NCI-H82 (cell line): ENCODE data around the gene HELZ.
"Not testable (repeated sequence)": the region's sequence is repeated elsewhere in the genome, so short reads cannot be mapped to it uniquely, and the experiment has no call there.

ENCODE experiments used
- DNase-seq: peaks from one replicate; lab custom pipeline; 2025; lab: John Stamatoyannopoulos, UW

Gene HELZ, protein sequence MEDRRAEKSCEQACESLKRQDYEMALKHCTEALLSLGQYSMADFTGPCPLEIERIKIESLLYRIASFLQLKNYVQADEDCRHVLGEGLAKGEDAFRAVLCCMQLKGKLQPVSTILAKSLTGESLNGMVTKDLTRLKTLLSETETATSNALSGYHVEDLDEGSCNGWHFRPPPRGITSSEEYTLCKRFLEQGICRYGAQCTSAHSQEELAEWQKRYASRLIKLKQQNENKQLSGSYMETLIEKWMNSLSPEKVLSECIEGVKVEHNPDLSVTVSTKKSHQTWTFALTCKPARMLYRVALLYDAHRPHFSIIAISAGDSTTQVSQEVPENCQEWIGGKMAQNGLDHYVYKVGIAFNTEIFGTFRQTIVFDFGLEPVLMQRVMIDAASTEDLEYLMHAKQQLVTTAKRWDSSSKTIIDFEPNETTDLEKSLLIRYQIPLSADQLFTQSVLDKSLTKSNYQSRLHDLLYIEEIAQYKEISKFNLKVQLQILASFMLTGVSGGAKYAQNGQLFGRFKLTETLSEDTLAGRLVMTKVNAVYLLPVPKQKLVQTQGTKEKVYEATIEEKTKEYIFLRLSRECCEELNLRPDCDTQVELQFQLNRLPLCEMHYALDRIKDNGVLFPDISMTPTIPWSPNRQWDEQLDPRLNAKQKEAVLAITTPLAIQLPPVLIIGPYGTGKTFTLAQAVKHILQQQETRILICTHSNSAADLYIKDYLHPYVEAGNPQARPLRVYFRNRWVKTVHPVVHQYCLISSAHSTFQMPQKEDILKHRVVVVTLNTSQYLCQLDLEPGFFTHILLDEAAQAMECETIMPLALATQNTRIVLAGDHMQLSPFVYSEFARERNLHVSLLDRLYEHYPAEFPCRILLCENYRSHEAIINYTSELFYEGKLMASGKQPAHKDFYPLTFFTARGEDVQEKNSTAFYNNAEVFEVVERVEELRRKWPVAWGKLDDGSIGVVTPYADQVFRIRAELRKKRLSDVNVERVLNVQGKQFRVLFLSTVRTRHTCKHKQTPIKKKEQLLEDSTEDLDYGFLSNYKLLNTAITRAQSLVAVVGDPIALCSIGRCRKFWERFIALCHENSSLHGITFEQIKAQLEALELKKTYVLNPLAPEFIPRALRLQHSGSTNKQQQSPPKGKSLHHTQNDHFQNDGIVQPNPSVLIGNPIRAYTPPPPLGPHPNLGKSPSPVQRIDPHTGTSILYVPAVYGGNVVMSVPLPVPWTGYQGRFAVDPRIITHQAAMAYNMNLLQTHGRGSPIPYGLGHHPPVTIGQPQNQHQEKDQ (N-terminal part only)

DNA sequence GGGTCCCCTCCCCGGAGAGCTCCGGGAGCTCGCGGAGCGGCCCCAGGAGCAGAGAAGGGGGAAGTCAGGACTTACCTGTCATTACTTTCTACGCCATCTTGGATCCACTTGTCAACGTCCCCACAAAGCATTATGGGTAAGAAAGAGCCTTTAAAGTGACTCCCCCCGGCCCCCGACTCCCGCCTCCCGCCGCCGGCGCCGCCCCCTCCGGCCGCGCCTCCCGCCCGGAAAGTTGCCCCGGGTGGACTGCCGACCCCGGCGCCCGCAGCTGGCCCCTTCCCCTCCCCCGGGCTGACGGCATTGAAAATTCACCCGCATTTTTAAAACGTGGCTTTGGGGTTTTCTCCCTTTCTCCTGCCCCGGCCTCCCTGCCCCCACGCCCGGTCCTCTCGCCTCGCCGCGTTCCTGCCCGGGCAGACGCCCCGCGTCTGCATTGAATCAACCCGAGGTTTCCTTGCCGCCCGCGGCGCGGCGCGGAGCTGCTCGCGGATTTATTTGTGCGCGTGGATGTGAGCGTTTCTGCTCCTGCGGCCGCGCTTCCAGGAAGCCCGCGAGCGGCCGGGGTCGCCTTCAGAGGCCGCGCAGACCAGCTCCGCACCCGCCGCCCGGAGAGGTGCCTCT lies at the start of gene HELZ:
TSS of gene HELZ (minus strand) at position 124 of the 621 bp plus-strand sequence. CDS start 26,392 bp downstream, outside the sequence.
- DNase-seq, result peak; percentile 93

- peak; percentile 57 for DNase-seq
These were observed 48.5 kb upstream of the HELZ start for GRCh38 chr17:67293251-67294203.

DNA sequence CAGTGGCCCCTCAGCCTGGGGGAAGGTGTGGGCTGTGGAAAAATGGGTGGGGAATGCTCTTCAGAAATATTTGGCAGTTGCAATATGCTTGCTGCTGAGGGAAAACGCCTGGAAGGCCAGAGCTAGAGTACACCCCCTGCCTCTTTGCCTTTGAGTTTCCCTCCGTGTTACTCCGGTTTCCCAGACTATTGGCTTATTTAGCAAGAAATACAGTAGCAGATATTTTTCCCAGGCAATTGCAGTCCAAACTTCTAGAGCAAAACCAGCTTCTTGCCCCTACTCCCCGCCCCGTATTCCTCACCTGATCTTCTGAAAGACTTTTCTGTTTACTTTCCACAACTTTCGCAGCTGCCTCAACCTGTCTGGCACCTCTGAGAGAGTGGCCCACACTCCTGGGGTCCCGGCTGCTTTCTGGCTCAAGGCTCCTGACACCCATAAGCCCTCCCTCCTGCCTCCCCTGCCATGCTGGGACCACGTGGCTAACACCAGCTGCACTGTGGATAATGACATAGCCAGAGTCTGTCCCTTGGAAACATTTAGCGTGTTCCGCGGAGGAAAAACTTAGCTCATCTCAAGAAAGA lies 45.8 kb upstream of the HELZ start:
- DNase-seq, result peak; percentile 27

DNA sequence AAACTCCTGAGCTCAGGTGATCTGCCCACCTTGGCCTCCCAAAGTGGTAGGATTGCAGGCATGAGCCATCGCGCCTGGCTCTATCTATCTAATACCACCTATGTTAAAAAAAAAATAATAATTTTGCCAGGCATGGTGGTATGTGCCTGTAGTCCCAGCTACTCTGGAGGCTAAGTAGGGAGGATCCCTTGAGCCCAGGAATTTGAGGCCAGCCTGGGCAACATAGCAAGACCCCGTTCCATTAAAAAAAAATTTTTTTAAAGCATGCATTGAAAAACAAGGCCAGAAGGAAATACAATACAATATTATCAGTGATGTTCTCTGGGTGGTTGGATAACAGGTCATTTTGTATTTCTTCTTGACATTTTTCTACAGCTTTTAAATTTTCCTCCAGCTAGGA lies 45.2 kb upstream of the HELZ start:
- no peak for DNase-seq

DNA sequence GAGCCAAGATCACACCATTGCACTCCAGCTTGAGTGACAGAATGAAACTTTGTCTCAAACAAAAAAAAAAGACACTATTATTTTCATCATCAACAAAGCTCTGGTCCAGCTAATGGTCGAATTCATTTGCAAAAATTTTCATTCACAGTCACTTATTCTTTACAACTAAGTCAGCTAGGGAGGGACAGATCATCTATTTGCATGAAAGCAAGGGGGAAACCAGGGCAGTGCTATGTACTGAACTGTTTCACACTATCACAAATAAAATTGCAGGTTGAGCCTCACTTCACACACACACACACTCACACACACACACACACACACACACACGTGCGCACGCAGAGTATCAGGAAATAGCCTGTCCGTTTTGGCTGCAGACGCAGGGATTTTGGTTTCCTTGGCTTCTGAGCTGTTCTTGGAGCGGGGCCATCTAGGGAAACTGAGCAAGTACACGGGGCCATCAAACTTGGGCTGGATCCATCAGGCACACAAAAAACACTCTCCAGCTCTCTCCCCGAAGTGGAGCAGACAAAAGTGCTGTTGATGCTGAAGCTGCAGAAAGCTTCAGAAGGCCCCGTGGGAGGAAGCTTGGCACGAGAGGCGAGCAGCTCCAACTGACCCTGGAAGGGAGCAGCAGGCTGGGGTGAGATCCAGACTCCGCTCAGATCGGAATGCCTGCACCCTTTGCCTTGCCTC lies 44.3 kb upstream of the HELZ start:
- DNase-seq, result no peak

DNA sequence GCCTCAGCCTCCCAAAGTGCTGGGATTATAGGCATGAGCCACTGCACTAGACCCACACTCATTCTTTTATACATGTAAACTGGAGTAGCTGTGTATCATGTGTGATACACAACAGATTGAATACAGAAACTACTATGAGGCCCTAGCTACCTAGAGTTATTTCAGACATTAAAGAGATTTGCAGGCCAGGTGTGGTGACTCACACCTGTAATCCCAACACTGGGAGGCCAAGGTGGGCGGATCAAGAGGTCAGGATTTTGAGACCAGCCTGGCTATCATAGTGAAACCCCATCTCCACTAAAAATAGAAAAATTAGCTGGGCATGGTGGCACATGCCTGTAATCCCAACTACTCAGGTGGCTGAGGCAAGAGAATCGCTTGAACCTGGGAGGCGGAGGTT lies 41.8 kb upstream of the HELZ start:
- not testable (repeated sequence) for DNase-seq

GRCh38 chr17:67285360-67285759 lies 40.4 kb upstream of the HELZ start:
- no peak for DNase-seq

- no peak for DNase-seq
These were observed 38.9 kb upstream of the HELZ start for GRCh38 chr17:67283731-67284516.

DNA sequence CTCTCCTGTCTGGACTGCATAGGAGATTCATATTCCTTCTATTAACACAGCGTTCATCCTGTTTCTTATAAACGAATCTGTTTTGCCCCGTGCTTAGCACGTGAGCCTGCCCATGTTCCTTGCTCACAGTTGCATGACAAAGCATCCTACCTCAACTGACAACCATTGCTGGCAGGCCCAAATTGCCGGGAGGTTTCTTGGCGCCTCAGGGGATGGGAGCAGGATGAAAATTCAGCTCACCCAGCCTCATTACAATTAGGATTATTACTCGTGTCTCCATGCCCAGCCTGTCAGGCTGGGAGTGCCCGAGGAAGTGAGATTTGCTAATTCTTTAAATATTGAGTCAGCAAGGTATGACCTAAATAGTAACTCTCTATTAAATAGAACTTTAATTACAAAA lies 36.7 kb upstream of the HELZ start:
- DNase-seq, result no peak

DNA sequence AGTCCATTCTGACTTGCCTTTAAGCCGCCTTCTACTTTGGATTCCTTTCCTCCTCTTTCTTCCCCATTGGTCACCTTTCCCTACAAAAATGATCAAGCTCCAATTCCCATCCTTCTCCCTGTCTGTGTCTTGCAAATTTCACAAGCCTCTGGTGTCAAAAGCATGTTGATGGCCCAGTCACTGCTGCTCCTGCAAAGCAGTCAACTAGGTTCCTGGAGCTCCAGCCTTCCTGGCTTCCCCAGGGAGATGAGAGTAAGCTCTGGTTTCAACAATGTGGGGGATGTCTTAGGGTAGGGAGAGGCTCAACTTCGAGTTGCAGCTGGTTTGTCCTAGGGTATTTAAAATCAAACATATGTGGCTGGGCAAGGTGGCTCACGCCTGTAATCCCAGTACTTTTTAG lies 36.1 kb upstream of the HELZ start:
- peak; percentile 47 for DNase-seq

- DNase-seq, result no peak
These were observed 35.3 kb upstream of the HELZ start for GRCh38 chr17:67280279-67280678.

- no peak for DNase-seq
These were observed 34.1 kb upstream of the HELZ start for GRCh38 chr17:67279115-67279514.

- DNase-seq, result peak; percentile 18
These were observed 33.4 kb upstream of the HELZ start for GRCh38 chr17:67278363-67278762.

DNA sequence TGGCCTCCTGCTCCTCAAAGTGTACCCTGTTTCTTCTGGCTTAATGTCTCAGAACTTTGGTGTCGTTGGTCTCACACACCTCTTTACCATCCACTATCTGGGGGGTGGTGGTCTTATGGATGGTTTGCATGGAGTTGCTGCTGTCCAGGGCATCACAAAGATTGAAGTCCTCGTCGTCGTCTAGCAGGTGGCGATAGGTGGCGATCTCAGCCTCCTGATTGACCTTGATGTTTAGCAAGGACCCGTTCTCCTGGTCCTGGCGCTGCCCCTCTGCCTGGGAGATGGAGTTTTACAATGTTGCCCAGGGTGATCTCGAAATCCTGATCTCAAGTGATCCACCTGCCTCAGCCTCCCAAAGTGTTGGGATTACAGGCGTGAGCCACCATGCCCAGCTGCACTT lies 31.1 kb upstream of the HELZ start:
- peak; percentile 70 for DNase-seq

GRCh38 chr17:67274466-67274865 lies 29.5 kb upstream of the HELZ start:
- no peak for DNase-seq

GRCh38 chr17:67273900-67274299 lies 28.9 kb upstream of the HELZ start:
- DNase-seq, result no peak

DNA sequence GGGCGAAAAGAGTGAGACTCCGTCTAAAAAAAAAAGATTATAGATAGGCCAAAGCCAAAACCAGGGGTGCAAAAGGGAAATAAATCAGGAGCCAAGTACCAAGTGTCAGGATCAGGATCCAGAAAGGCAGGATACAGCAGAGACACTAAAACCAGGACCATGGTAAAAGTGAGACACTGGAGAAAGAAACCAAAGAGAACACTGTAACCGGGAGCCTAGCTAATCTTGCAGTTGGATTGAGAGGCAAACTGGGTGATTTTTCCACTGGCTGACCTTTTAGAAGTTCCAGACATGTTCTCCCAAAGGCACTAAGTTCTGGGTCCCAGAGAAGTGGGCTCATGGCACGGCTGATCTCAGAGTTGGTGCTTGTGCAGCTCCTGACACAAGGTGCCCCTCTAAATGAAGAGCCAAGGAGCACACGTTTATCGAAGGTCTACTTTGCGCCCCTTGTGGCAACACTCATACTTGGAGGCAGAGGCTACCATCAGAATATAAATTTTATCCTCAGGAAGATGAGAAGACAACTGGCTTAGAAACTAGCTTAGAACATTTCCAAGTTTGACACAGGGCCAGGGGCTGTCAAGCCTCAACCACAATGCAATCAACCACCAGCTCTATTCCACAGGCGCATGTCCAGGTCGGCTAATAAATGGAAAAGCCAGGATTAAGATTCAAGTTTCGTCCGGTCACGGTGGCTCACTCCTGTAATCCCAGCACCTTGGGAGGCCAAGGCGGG lies 27.5 kb upstream of the HELZ start:
- peak; percentile 59 for DNase-seq

DNA sequence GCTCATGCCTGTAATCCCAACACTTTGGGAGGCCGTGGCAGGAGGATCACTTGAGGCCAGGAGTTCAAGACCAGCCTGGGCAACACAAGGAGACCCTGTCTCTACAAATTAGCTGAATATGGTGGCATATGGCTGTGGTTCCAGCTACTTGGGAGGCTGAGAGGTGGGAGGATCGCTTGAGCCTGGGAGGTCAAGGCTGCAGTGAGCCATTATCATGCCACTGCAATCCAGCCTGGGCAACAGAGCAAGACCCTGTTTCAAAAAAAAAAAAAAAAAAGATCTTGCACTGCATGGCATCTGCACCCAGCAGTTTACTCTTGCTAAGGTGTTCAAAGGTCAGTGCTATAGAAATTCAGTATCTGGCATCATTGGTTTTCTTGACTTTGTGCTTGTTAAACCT lies 26.2 kb upstream of the HELZ start:
- DNase-seq, result not testable (repeated sequence)
